ENCODE measurements around the gene FLRT1.

DNA sequence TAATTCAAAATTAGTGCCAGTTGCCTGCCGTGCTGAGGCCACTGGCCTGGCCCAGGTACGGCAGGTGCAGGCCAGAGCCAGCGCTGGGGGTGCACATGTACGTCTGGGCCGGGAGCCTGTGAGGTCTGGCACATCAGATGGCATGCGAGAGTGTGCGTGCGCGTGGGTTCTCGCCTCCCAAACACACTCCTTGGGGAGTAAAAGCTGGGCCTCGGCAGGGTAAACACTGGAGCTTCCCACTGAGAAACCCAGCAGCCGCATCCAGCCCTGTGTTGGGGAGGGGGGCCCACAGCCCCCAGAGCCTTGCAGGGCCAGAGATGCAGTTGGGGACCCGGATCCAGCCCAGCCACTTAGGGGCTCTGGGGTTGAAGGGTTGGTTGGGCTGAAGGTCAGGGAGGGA lies 37.8 kb downstream of the FLRT1 start:
- no peak for TF ChIP-seq POLR2AphosphoS5 (IDR thresholded peaks at IDR 0.05)
- no peak for TF ChIP-seq EP300 (IDR thresholded peaks at IDR 0.05)
- TF ChIP-seq, protein P1, sequence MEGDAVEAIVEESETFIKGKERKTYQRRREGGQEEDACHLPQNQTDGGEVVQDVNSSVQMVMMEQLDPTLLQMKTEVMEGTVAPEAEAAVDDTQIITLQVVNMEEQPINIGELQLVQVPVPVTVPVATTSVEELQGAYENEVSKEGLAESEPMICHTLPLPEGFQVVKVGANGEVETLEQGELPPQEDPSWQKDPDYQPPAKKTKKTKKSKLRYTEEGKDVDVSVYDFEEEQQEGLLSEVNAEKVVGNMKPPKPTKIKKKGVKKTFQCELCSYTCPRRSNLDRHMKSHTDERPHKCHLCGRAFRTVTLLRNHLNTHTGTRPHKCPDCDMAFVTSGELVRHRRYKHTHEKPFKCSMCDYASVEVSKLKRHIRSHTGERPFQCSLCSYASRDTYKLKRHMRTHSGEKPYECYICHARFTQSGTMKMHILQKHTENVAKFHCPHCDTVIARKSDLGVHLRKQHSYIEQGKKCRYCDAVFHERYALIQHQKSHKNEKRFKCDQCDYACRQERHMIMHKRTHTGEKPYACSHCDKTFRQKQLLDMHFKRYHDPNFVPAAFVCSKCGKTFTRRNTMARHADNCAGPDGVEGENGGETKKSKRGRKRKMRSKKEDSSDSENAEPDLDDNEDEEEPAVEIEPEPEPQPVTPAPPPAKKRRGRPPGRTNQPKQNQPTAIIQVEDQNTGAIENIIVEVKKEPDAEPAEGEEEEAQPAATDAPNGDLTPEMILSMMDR (IDR thresholded peaks at IDR 0.05), result no peak
